Loucy (cell line): ENCODE measurements around the gene MARVELD1.

ENCODE experiments used
- H2AFZ ChIP-seq: fragments of 200-600 bp; sonication (generic); 2 replicates; pipeline ENCODE4 v1.6.0; 2016; ENCODE audit warnings: antibody characterized with exemption, mild to moderate bottlenecking, low read length, moderate library complexity
- H3F3A ChIP-seq: fragments of 200-600 bp; 2 replicates; pipeline ENCODE4 v1.6.0; 2016; ENCODE audit warnings: antibody characterized with exemption, low read depth, mild to moderate bottlenecking
- H3K27me3 ChIP-seq: fragments of 200-600 bp; sonication (generic); 2 replicates; pipeline ENCODE4 v1.6.1; 2014; ENCODE audit warnings: low read length, mild to moderate bottlenecking; ENCODE audit not compliant: insufficient read depth, poor library complexity, severe bottlenecking
- H3K36me3 ChIP-seq: fragments of 200-600 bp; sonication (generic); 2 replicates; pipeline ENCODE4 v1.6.1; 2016; ENCODE audit warnings: low read length; ENCODE audit not compliant: insufficient read depth
- H3K4me1 ChIP-seq: fragments of 200-600 bp; sonication (generic); 2 replicates; pipeline ENCODE4 v1.5.1; 2014; ENCODE audit warnings: low read length, mild to moderate bottlenecking; ENCODE audit not compliant: insufficient read depth, poor library complexity, severe bottlenecking
- H3K4me2 ChIP-seq: fragments of 200-600 bp; sonication (generic); 2 replicates; pipeline ENCODE4 v1.6.0; 2014; ENCODE audit warnings: antibody characterized with exemption, low read length, low read depth, mild to moderate bottlenecking; ENCODE audit not compliant: poor library complexity, severe bottlenecking
- H3K4me3 ChIP-seq: fragments of 200-600 bp; sonication (generic); 2 replicates; pipeline ENCODE4 v1.5.1; 2014; ENCODE audit warnings: low read length, mild to moderate bottlenecking, mixed read lengths; ENCODE audit not compliant: poor library complexity, severe bottlenecking
- H3K79me2 ChIP-seq: fragments of 200-600 bp; sonication (generic); 2 replicates; pipeline ENCODE4 v1.6.1; 2014; ENCODE audit warnings: low read length; ENCODE audit not compliant: insufficient read depth
- H3K9ac ChIP-seq: fragments of 200-600 bp; sonication (generic); 2 replicates; pipeline ENCODE4 v1.6.0; 2014; ENCODE audit warnings: mild to moderate bottlenecking, low read depth, low read length, moderate library complexity; ENCODE audit not compliant: poor library complexity, severe bottlenecking
- H3K9me2 ChIP-seq: fragments of 200-600 bp; sonication (generic); replicated peaks from 2 replicates; pipeline ENCODE4 v1.6.1; 2016; ENCODE audit warnings: low read depth, low read length, mixed read lengths
- H3K9me3 ChIP-seq: fragments of 200-600 bp; sonication (generic); 2 replicates; pipeline ENCODE4 v1.6.1; 2014; ENCODE audit warnings: mild to moderate bottlenecking, antibody characterized with exemption, low read length, low read depth; ENCODE audit not compliant: insufficient read depth
- H4K20me1 ChIP-seq: fragments of 200-600 bp; sonication (generic); 2 replicates; pipeline ENCODE4 v1.6.0; 2014; ENCODE audit warnings: antibody characterized with exemption, low read length, mild to moderate bottlenecking; ENCODE audit not compliant: insufficient read depth, poor library complexity, severe bottlenecking
- CTCF ChIP-seq: fragments of 200-600 bp; sonication (generic); conservative IDR thresholded peaks from 2 replicates; pipeline ENCODE4 v1.5.1; 2014; ENCODE audit warnings: mild to moderate bottlenecking, antibody characterized with exemption, low read length
- EZH2phosphoT487 ChIP-seq: fragments of 200-600 bp; IDR thresholded peaks from 2 replicates; pipeline ENCODE4 v1.6.1; 2018; ENCODE audit warnings: antibody characterized with exemption, mild to moderate bottlenecking, moderate library complexity, borderline replicate concordance

MARVELD1 gene

DNA sequence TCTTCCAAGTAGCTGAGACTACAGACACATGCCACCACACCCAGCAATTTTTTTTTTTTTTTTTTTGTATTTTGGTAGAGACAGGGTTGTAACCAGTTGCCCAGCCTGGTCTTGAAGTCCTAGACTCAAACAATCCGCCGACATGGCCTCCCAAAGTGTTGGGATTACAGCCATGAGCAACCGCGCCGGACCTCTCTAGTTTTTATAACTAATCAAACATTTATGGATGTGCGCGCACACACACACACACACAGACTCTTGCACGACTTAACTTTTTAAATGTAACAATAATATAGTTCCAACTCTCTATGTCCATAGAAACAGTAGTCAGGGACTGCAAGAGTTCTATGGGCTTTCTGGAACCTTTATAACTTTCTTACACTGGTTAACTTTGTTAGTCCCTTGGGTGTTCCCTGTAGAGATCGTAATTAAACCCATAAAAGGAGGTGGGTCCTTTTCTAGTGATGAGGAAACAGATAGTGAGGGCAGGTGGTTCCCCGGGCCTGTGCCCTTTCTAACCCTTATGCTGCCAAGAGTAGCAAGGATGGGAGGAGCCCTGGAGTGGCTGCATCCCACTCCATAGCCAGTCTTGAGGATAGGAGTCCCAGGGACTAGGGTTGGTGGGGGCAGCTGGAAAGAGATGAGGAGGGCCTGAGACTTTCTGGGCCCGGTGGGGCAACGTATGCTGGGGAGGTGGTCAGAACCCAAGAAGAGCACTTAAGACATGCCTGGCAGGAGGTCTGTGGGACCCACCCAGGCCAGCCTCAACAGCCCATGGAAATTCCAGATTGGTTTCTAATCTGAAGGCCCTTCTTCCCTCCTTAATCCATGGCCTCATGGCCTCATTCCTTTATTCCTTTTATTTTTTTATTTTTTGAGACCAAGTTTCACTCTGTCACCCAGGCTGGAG lies 8.6 kb downstream of the MARVELD1 start:
- Histone ChIP-seq H3K4me1 (peaks cover 35% of the 10 kb centered on the region), H3F3A (no peaks in the 10 kb centered on the region), H3K79me2 (no peaks in the 10 kb centered on the region), H3K36me3 (no peaks in the 10 kb centered on the region), H3K4me2 (peak overlapping the region; percentile 30), H4K20me1 (no peaks in the 10 kb centered on the region), H3K9me2 (no peaks in the 10 kb centered on the region), H3K9me3 (no peaks in the 10 kb centered on the region), H3K9ac (no peak overlapping the region), H2AFZ (no peak overlapping the region), H3K4me3 (no peak overlapping the region), H3K27me3 (no peaks in the 10 kb centered on the region)
- TF ChIP-seq EZH2phosphoT487 (no peak), CTCF (no peak)

GRCh38 chr10:97723001-97723400 lies 9.5 kb downstream of the MARVELD1 start:
- no peak overlapping the region for H3K4me3 ChIP-seq
- H3K9ac ChIP-seq: no peak overlapping the region
- no peak overlapping the region for H2AFZ ChIP-seq
- H3K36me3 ChIP-seq: no peaks in the 10 kb centered on the region
- peaks cover 28% of the 10 kb centered on the region for H3K4me1 ChIP-seq
- no peaks in the 10 kb centered on the region for H3K79me2 ChIP-seq
- H3F3A ChIP-seq: no peaks in the 10 kb centered on the region
- no peaks in the 10 kb centered on the region for H4K20me1 ChIP-seq
- H3K9me3 ChIP-seq: no peaks in the 10 kb centered on the region
- TF ChIP-seq EZH2phosphoT487 (no peak), CTCF (no peak)
- no peak overlapping the region for H3K4me2 ChIP-seq
- no peaks in the 10 kb centered on the region for H3K27me3 ChIP-seq
- H3K9me2 ChIP-seq: no peaks in the 10 kb centered on the region

- TF ChIP-seq CTCF (no peak), EZH2phosphoT487 (no peak)
- Histone ChIP-seq H3K36me3 (no peaks in the 10 kb centered on the region), H3K79me2 (no peaks in the 10 kb centered on the region), H3F3A (no peaks in the 10 kb centered on the region), H3K9me3 (no peaks in the 10 kb centered on the region), H3K9me2 (no peaks in the 10 kb centered on the region), H3K4me3 (no peak overlapping the region), H3K27me3 (no peaks in the 10 kb centered on the region), H3K4me2 (no peak overlapping the region), H4K20me1 (no peaks in the 10 kb centered on the region), H3K4me1 (peaks cover 14% of the 10 kb centered on the region), H3K9ac (no peak overlapping the region), H2AFZ (no peak overlapping the region)
Measured at GRCh38 chr10:97724341-97724941, 10.9 kb downstream of the MARVELD1 start.
